GM18951 (cell line): ENCODE results near the gene CEMIP.

Experiments used
- POLR2A ChIP-seq: IDR thresholded peaks from 4 replicates; pipeline ENCODE4 v1.6.1; 2011; ENCODE audit warnings: mild to moderate bottlenecking; ENCODE audit not compliant: insufficient read length, insufficient read depth; ENCODE audit errors: extremely low read depth
- in situ Hi-C: fragments of 300-500 bp; cut with MboI; formaldehyde crosslinking; loops from one replicate; pipeline ENCODE4 v1.12.0; 2022; ENCODE audit warnings: low sequenced_read_pairs, mixed read lengths, inconsistent platforms; ENCODE audit not compliant: unreplicated experiment

The CEMIP gene

GRCh38 chr15:80838666-80839065, 59.5 kb downstream of the CEMIP start:
- TF ChIP-seq POLR2A, result no peak

GRCh38 chr15:80839764-80840130, 60.6 kb downstream of the CEMIP start:
- in situ Hi-C loops, result no loop called here
- TF ChIP-seq POLR2A, result no peak

More at GRCh38 chr15:80838666-80839065, 59.5 kb downstream of the CEMIP start:
- in situ Hi-C loops, result no loop called here

- TF ChIP-seq POLR2A, result no peak
- in situ Hi-C loops, result no loop called here
Measured at GRCh38 chr15:80840182-80841130, 61.3 kb downstream of the CEMIP start.

DNA sequence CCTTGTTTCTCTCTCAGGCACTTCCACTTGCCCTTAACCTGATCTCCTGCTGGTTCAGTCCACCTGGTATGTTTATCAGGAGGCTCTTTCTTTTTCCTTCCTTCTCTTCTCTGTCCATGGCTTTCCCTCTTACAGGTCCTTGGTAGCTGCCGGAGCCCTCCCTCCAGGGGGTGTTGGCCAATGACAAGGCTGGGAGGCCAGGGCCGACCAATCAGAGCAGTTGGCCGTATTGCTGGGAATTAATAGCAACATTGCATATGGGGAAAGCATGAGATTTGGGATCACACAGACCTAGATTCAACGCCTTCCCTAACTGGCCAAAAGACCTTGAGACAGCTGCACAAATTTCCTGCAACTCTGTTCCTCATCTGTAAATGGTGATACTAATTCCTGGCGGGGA, 62.4 kb downstream of the CEMIP start:
- in situ Hi-C loops, result no loop called here

GRCh38 chr15:80844011-80844732, 65.0 kb downstream of the CEMIP start:
- TF ChIP-seq POLR2A, result no peak
- in situ Hi-C loops, result no loop called here

More for the DNA sequence above, 62.4 kb downstream of the CEMIP start:
- no peak for TF ChIP-seq POLR2A

DNA sequence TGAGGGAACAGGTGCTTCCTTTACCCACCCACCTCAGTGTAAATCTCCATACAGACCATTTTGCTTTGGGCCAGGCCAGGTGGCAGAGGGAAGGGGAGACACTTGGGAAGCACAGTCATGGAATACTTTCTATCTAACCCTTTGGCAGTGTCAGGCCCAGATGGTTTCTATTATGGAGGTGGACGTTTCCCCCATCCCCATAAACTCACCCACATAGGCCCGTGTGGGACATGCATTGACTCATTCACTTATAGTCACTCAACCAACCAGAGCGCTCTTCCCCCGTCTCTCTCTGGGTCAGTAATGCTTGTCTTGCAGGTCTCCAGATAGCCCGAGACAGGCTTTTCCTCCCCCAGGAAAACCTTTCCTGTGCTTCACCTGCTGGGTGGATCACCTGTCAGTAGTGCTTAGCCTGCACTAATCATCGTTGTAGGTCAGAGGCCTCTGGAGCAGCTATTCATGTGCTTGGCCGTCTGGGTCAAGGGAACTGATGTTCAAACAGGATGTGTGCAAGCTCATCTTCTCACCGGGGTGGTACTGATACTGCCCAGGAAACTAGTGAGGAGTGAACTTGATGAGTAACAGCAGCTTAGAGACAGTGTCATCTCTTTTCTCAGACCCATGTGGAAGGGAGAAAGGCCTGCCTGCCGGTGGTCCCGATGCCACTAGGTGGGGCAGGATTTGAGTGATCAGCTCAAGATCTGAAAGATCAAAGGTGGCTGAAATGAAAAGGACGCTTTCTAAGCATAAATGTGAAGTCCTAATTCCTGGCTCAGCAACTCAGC, 67.1 kb downstream of the CEMIP start:
- no peak for TF ChIP-seq POLR2A
- in situ Hi-C loops, result no loop called here

DNA sequence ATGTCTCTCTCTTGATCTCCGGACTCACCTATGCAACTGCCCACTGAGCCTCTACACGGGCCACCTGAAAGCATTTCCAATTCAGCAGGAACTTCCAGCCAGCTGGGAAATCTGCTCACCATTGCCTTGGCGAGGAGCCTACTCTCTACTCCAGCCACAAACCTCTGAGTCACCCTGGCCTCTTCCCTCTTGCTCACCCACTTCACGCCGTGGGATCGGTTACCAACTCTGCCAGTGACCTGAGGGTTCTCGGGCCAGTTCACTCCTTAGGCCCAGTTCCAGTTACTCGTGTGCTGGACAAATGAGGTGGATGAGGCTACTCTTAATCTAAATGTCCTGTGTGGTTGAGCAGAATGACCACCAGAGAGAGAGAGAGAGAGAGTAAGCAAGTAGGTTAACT, 70.1 kb downstream of the CEMIP start:
- TF ChIP-seq POLR2A, result no peak
- in situ Hi-C loops, result no loop called here

DNA sequence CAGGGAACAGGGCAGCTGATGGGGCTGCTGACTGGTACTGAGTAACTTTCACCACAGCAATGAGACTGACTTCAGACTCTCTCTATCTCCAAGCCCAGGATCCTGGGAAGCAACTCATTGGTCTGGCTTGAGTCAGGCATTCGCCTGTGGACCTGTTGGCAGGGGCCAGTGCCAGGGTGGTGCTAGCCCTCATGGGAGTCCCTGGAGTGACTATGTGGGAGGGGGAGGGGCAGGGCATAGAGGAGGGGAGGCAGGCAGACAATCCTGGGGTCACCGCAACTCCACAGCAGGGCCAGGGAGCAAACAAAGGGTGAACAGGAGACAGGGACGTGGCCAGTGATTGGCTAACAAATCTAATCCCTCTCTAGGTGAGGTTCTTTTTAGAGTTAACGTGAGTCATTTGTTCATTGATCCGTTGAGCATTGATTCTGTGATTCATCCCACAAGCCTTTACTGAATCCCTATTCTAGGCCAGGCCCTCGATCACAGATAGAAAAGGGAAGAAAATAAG, 71.8 kb downstream of the CEMIP start:
- no peak for TF ChIP-seq POLR2A
- in situ Hi-C loops, result no loop called here

DNA sequence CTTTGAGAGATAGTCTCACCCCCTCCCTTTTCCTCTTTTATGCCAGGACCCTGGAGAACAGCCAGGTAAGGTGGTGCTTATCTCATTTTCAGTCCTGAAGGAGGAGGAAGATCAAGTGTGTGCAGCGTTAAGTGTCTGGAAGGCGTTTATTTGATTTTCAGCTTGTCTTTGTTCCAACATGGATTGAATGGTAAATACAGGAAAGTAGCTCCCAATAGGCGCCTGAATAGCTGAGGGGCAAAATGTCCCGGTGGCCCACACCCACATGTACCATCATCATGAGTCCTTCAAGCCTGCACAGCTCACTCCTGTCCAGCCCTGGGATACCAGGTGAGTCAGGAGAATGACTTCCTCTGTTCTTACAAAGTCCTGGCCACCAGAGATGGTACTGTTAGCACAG, 73.5 kb downstream of the CEMIP start:
- TF ChIP-seq POLR2A, result no peak
- in situ Hi-C loops, result no loop called here

- TF ChIP-seq POLR2A, result no peak
- in situ Hi-C loops, result no loop called here
Measured at GRCh38 chr15:80854104-80854503, 74.9 kb downstream of the CEMIP start.

- TF ChIP-seq POLR2A, result no peak
- in situ Hi-C loops, result no loop called here
Measured at GRCh38 chr15:80855206-80855605, 76.0 kb downstream of the CEMIP start.

DNA sequence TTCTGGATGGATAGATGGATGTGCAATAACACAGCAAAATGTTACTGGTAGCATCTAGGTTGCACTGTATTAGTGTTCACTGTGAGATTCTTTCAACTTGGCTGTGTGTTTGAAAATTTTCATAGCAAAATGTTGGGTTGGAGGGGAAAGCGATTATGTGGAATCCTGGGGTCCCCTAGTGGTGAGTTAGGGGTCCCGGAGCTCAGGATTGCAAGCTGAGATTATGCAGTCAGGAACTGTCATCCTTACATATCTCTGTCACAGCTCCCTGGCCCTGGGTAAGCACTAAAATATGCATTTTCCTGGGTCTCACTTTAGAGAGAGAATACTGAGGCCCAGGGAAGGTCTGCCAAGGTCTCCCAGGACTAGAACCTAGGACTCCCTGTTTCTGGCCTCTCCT, 77.2 kb downstream of the CEMIP start:
- in situ Hi-C loops, result no loop called here
- TF ChIP-seq POLR2A, result no peak
